GM21423 (cell line): Measurements from ENCODE around the gene PRR23B.

ENCODE experiments used
- ATAC-seq: cut with Tn5 transposase; IDR thresholded peaks from one replicate; pipeline ENCODE4 v1.9.1; 2021; ENCODE audit warnings: mild to moderate bottlenecking, moderate library complexity; ENCODE audit not compliant: unreplicated experiment

Gene PRR23B

DNA sequence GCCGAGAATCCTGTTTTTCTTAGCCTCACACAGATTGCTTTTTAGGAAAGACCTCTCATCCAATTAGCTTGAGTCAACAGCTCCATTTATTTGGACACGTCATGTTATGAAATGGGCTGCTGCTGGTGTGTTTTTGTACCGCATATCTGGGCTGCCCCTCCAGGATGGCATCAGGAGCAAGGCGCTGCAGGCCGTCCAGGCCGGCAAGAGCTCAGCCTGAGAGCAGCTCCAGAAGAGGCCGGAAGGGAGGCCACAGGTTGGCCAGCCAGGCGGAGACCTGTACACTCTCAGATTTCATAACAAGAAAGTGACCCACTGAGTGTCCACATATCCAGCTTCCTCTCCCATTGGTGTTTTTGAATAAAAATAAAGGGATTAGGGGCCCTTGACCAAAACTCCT lies 45.4 kb downstream of the PRR23B start:
- no peak for ATAC-seq

GRCh38 chr3:138974462-138974861 lies 46.3 kb downstream of the PRR23B start:
- no peak for ATAC-seq

- ATAC-seq, result no peak
These were observed 47.8 kb downstream of the PRR23B start for GRCh38 chr3:138972941-138973340.

- no peak for ATAC-seq
These were observed 48.9 kb downstream of the PRR23B start for GRCh38 chr3:138971766-138972320.
